ENCODE measurements around the gene TMBIM6.
"Not testable (repeated sequence)": the region's sequence is repeated elsewhere in the genome, so short reads cannot be mapped to it uniquely, and the experiment has no call there.

Gene TMBIM6, protein sequence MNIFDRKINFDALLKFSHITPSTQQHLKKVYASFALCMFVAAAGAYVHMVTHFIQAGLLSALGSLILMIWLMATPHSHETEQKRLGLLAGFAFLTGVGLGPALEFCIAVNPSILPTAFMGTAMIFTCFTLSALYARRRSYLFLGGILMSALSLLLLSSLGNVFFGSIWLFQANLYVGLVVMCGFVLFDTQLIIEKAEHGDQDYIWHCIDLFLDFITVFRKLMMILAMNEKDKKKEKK

DNA sequence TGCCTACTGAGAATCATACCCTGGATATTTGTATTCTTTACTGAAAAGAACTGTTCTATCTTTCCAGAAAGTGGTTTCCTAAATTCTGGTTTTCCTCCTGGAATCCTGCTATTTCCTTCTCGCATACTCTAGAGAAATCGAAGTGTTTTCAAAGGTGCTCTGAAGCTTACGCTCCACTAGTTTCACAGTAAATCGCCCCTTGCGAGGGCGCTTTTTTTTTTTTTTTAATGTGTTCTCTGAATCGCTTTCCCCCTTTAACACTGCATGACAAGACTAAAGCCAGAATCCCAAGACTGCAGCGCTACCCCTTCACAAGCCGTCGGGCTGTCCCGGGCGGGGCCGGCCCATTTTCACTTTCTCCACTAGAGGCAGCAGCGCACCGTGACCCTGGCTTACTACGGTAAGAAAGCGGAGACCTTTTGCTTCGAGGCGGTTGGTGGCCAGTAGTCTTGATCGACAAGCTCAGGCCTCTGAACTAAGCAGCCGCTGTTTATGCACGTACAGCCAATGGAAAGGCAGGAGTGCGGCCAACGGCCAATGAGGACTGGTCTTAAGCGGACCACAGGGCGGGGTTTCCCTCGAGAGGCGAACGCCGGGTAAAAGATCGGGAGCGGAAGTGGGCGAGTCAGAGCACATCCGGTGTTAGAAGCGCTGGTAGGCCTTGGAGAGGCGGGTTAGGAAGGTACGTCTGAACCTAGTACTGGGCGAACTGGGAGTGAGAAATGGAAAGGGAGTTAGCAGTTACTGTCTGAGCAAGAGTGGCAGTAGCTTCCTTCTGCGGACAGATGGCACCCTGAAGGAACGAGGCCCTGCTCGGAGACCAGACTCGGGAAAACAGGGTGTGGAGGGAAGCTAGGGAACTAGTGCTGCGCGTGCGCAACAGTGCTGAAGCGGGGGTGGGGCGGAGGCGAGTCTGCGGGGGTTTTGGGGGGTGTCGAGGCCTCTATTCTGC is at the start of gene TMBIM6:
TMBIM6 (plus strand) TSS at position 628 of the 952 bp plus-strand sequence. CDS start 10,937 bp downstream, outside the sequence.
- peak; percentile 97 for DNase-seq

DNA sequence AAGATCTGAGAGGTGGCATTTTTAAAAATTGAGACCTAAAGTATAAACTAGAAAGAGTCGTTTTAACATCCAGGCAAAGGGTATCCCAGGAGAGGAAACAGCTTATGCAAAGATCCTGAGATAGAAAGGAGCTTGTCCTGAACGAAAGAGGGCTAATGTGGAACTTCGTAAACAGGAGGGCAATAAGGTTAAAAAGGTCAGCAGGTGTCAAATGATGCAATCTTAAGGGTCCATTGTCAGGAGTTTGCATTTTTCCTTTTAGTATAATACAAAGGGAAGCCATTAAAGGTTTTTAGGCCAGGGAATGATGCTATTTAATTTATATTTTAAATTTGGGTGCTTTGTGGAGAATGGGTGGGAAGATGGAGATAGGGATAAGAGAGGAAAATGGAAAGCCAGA is 48.5 kb upstream of the TMBIM6 start:
- no peak for DNase-seq

DNA sequence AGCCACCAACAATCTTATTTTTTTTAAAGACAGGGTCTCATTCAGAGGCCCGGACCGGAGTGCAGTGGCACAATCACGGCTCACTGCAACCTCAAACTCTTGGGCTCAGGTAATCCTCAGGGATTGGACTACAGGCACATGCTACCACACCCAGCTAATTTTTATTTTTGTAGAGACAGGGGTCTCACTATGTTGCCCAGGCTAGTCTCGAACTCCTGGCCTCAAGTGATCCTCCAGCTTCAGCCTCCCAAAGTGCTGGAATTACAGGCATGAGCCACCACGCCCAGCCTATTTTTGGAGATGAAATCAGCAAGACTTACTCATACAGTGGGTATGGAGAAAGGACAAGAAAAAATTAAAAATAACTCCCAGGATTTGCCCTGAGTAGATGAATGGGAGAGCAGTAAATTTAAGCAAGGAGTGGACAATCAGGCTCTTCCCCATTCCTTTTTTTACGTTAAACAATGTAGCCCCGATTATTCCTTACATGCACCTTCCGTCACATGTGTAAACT is 47.4 kb upstream of the TMBIM6 start:
- DNase-seq = no peak

DNA sequence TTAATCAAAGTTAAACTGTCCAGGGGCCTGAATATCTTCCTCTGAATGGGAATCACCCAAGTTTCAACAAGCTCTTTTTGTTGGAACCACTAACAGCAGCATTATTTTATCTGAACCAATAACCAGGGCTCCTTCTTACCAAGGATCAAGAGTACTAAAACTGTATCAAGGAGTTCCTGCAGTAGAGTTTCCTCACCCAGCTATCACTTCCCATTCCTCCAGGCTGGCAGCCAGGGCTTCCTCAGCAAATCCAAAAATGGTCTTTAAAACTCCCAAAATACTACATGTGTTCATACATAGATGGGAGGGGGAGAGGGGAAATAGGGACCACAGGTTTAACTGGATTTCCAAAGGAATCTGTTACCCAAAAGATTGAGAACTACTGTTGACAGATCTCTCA is 44.6 kb upstream of the TMBIM6 start:
- DNase-seq = no peak

DNA sequence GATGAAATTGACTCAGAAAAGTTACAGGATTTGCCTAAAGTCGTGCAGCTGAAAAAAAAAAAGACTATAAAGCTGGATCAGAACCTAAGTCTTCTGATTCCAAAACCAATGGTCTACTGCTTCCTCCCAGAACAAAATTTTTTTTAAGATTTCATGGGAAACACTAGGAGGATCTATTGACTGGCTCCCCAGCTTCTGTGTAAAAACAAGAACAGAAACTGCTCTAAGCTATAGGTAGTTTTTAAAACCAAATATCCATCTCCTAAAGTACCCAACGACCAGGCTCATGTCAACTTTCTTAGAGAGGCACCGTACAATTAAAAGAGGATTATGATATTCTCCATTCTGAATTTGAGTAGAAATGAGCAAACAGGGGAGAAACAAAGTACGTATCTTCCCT is 43.5 kb upstream of the TMBIM6 start:
- DNase-seq = no peak

DNA sequence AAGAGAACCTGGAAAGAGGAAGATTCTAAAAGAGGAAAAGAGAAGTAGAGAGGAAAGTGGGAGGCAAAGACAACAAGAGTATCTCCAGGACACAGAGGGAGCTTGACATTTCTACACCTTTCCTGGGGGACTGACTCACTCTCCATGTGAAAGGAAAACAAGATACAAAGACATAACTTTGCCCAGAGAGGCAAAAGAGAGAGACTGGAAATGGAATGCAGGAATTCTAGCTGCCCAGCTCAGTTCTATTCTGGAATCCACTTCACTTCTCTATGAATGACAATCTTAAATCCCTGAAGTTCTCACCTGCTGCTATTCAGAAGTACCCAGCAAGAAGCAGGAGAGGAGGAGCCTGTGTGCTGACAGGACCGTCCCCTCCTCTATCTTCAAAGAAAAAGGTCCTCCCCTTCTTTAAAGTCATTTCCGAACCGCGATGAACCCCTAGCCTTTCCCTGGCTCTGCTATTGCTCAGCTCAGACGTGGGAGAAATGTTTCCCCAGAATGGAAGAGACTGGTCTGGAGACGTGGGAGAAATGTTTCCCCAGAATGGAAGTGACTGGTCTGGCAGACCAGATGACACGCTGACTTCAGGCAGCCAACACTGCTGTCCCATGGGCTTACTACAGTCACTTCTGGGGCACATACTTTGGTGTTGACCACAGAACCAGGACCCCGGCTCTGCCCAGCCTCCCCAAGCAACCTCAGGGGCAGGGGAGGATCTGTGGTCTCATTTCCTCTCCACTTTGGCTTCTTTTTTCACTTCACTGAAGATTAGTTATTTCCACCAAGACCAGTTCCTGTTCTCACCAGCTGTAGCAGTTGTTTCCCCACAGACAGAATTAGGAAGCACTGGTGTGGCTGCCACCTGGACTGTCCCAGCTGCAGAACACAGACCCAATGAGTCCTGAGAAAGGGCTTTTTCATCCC is 42.5 kb upstream of the TMBIM6 start:
- DNase-seq = peak; percentile 77

DNA sequence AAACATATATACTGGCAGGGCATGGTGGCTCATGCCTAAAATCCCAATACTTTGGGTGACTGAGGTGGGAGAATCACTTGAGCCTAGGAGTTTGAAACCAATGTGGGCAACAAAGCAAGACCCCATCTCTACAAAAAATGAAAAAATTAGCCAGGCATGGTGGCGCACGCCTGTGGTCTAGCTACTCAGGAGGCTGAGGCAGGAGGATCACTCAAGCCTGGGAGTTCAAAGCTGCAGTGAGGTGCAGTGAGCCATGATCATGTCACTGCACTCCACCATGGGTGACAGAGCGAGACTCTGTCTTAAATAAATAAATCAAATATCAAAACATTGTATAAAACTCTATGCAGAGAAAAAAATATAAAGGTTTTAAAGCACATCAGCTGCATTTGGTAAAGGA is 39.3 kb upstream of the TMBIM6 start:
- no peak for DNase-seq

DNA sequence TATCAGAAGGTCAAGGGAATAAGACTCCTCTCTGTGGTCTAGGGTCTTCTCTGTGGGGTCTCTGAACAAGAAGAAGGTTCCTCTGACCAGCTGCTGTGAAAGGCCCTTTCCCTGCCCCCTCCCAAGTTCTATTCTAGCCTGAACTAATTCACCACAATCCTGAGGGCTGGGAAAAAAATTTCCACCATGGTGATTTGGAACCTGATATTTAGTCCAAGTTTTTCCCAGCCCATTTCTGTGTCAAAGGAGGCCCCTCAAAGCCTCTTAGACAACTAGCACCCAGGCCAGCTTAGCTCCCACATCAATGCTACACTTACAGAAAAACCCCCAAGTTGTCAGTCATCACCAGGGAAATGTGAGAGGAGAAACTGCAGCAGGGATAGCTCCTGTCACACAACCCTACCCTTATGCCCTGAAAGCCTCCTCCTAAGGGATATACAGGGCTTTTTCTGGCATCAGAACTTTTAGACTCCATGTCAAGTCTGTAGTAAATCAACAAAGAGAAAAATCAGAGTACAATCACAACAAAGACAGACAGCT is 38.6 kb upstream of the TMBIM6 start:
- DNase-seq = no peak

DNA sequence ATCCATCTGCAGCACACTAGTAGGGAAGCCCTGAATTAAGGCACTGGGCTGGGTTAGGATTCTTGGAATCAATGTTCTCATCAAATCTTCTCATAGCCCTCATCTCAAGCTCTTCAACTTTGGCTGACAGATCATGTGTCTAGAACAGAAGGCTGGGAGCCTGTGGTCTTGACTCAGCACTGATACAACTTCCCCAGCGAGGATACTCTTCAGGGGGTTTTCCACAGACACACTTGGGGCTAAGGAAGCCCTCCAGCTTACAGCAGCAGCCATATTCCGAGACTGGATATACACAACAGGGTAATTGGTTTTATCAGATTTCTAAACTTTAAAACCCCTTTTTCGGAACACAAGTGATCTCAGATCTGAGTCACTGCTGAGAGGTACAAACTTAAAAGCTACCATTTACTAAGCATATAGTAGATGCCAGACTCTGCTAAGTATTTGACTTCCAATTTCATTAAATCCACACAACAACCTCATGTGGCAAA is 37.7 kb upstream of the TMBIM6 start:
- peak; percentile 69 for DNase-seq

DNA sequence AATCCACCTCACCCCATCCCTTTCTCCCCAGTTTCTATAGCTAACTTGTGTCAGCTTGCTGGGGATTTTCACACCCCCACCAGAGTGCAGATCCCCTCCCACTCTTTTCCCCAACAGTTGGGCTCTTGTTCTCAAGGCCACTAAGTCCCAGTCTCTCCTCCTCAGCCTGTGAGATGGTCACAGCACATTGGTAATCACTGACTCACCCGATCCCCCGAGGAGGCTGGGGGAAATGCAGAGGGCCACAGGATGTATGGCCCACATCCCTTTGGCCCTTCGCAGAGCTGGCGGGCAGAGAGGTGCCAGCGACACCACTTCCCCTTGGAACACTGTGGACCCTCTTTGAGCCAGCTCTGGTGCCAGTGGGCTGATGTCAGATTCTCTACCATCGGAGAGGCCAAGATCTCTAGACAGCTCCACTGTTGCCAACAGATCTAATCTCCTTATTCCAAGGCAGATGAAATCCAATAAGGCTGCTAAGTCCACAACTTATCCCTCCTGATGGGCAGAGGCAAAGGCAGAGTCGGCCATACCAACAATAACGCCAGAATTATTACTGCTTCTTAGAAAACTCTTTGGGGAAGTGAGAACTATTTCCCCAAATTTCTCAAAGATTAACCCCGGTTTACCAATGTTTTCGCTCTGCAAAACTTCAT is 35.8 kb upstream of the TMBIM6 start:
- peak; percentile 64 for DNase-seq

DNA sequence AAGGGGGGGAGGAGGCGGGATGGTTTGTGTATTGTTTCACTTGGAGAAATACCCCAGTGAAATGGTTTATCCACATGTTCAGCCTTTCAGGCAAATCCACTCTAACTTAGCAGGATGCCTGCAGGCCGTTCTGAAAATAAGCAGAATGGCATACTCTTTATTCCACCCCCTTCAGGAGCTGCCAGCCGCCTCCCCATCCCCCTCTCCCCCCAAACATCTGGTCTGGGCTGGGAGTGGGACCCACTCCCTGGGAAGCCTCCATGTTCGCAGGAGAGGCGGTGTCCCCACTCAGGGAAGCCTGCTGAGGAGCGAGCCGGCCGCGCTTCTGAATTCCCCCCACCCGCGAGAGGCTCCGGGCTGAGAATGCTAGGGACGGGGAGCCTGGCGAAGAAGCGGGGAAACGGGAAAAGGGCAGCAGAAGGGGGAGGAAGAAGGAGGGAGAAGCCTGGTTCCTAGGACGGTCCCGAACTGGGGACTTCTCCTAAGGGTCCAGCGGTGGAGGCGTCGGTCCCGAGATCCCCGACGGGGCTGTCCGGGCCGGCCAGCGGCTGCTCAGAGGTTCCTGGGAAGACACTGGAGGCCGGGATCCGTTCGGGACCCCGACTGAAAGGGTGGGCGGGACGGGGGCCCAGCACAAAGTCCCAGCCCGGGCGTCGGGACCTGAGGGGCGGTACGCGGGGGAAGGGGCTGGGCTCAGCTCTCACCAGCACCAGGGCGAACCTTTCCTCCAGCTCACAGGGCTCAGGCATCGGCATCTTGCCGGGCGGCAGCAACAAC is 34.8 kb upstream of the TMBIM6 start:
- DNase-seq = peak; percentile 64

DNA sequence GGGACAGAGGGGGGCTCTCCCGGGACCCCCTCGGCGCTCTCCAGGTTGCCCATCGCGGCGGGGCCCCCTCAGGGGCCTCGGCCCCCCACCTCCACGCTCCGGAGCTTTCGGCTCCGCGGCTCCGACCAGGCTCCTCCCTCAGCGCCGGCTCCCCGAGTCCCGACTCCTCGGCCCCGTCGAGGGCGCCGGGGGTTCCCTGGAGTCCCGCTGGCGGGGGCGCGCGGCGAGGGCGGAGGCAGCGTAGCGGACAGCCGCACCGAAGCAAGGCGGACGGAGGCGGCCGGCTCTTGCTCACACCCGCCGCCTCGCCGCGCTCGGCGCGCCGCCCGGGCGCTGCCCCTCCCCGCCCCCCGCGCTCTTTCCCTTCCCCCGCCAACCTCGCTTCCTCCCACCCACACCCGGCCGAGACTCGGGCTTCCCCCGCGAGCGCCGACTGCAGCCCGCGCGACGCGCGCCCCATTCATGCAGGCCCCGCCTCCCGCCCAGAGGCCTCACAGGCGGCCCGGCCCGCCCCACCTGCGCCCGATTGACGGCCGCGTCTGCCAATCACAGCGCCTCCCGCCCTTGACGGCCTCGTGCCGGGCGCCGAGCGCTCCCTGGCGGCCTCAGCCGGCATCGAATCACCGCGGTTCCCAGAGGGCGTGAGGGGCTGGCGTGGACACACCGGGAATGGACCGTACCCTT is 34.1 kb upstream of the TMBIM6 start, which contains the start of gene FMNL3:
FMNL3 (minus strand) TSS at position 278 of the 684 bp plus-strand sequence; CDS start at position 53, 225 bp downstream.
- DNase-seq = peak; percentile 100

DNA sequence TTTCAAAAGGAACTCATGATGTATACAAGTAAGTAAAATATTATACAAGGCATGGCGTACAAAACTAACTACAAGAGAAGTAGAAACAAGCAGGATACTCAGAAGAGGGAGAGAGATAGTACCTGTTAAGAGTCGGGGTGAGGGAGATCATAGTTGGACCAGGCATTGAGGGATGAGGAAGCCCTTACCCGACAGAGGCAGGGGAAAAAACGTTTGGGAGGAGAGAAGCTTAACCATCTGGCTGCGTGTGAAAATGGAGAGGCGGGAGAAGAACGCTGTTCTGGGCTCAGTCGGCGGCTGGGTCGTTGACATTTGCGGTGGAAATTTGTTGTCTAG is 33.6 kb upstream of the TMBIM6 start:
- DNase-seq = no peak

DNA sequence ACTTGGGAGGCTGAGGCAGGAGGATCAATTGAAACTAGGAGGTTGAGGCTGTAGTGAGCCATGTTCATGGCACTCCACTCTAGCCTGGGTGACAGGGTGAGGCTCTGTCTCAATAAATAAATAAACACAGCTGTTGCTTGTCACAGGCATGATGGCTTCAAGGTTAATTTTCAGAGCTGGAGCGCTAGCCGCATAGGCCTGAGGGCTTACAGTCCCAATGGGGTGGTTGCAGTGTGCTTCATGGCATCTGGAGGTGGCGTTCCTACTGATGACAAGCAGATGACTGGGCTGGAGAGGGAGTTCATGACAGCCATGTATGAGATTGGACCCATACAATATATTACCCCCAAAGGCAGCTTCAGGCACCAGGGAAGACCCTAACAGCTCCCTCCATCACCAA is 32.5 kb upstream of the TMBIM6 start:
- no peak for DNase-seq

DNA sequence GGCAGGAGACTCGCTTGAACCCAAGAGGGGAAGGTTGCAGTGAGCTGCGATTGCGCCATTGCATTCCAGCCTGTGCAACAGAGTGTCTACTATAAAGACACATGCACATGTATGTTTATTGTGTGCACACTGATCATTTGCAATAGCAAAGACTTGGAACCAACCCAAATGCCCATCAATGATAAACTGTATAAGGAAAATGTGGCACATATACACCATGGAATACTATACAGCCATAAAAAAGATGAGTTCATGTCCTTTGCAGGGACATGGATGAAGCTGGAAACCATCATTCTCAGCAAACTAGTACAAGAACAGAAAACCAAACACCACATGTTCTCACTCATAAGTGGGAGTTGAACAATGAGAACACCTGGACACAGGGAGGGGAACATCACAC is 27.4 kb upstream of the TMBIM6 start:
- DNase-seq = not testable (repeated sequence)

DNA sequence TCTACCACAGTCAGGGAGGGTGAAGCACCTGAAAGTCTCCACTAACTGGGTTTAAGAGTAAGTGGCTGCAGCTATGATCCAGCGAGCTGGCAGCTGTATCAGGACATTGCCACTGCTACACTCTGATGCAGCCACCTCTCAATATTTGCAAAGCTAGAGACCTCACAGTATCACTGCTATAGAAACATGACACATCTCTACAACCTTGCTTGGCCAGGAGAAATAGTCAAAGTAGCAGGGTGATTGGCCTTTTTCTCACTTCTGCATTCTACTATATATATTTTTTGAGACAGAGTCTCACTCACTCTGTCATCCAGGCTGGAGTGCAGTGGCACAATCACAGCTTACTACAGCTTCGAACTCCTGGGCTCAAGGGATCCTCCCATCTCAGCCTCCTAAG is 24.8 kb upstream of the TMBIM6 start:
- DNase-seq = no peak

DNA sequence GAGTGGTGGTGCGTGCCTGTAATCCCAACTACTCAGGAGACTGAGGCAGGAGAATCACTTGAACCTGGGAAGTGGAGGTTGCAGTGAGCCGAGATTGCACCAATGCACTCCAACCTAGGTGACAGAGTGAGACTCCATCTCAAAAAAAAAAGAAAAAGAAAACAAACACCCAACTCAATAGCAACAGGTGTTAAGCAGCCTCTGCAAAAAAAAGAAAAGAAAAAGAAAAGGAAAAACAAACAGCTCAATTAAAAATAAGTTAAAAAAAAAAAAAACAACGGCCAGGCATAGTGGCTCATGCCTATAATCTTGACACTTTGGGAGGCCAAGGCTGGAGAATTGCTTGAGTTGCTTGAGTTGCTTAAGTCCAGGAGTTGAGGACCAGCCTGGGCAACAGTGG is 23.6 kb upstream of the TMBIM6 start:
- not testable (repeated sequence) for DNase-seq

DNA sequence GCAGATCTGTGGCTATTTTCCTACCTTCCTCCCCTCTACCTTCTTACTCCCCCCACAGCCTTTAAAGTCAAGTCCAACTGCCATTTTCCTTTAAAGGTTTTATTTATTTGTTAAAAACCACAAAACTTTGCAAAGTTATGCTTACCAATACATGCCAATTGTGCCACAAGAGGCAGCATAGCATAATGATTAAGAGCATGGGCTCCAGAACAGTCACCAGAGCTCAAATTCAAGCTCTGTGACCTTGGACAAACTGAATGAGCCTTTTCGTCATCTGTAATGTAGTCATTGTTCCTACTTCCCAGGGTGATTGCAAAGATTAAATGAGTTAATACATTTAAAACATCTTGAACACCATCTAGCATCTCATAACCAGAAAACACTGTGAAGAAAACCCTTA is 21.1 kb upstream of the TMBIM6 start:
- no peak for DNase-seq

DNA sequence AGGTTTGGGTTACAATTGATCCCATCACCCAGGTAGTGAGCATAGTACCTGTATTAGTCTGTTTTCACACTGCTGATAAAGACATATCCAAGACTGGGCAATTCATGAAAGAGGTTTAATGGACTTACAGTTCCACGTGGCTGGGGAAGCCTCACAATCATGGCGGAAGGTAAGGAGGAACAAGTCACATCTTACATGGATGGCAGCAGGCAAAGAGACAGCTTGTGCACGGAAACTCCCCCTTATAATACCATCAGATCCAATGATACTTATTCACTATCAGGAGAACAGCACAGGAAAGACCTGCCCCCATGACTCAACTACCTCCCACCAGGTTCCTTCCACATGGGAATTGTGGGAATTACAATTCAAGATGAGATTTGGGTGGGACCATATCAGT is 20.0 kb upstream of the TMBIM6 start:
- DNase-seq = not testable (repeated sequence)

DNA sequence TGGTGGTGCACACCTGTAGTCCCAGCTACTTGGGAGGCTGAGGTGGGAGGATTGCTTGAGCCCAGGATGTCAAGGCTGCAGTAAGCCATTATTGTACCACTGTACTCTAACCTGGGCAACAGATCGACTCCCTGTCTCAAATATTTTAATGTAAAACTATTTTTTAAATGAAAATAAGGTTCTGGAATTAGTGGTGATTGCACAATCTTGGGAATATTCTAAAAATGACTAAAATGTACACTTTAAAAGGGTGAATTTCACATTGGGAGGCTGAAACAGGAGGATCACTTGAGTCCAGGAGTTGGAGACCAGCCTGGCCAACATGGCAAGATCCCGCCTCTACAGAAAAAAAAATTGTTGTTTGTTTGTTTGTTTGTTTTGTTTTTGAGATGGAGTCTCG is 12.9 kb upstream of the TMBIM6 start:
- DNase-seq = no peak

Data from activated CD8-positive, alpha-beta memory T cell treated with anti-CD3 and anti-CD28 coated beads, Interleukin-2, amount 50 U/mL, for 48 hours (primary cell).